Neural cell (in vitro differentiated cells): ENCODE measurements around the gene NSG1. TPM values are rescaled to one million over a fixed set of nuclear protein-coding genes. Genes with fewer than 3 reads are reported as not detected.

Experiments
- H2AFZ ChIP-seq: fragments of 200-600, 300-800 bp; sonication (generic), shearing (Covaris generic); 2 replicates; pipeline ENCODE4 v1.6.0; 2014; ENCODE audit warnings: low read depth, mild to moderate bottlenecking, antibody characterized with exemption, low read length, moderate library complexity
- H3F3A ChIP-seq: fragments of 200-600 bp; shearing (Covaris generic); 2 replicates; pipeline ENCODE4 v1.6.1; 2016; ENCODE audit warnings: mild to moderate bottlenecking, moderate library complexity, mixed read lengths, antibody characterized with exemption, low read length; ENCODE audit not compliant: insufficient read depth, poor library complexity, severe bottlenecking
- H3K27ac ChIP-seq: fragments of 200-600, 300-800 bp; sonication (generic), shearing (Covaris generic); 2 replicates; pipeline ENCODE4 v1.5.1; 2014; ENCODE audit warnings: mild to moderate bottlenecking, low read length, moderate library complexity
- H3K27me3 ChIP-seq: fragments of 300-800, 200-600 bp; sonication (generic), shearing (Covaris generic); 2 replicates; pipeline ENCODE4 v1.6.0; 2014; ENCODE audit warnings: mild to moderate bottlenecking, low read depth, low read length, moderate library complexity; ENCODE audit not compliant: insufficient read depth
- H3K36me3 ChIP-seq: fragments of 300-800, 200-600 bp; sonication (generic), shearing (Covaris generic); 2 replicates; pipeline ENCODE4 v1.5.1; 2014; ENCODE audit warnings: mild to moderate bottlenecking, antibody characterized with exemption, low read length, moderate library complexity; ENCODE audit not compliant: insufficient read depth
- H3K4me2 ChIP-seq: fragments of 300-800, 200-600 bp; sonication (generic), shearing (Covaris generic); 2 replicates; pipeline ENCODE4 v1.6.0; 2014; ENCODE audit warnings: mild to moderate bottlenecking, low read length
- H3K4me3 ChIP-seq: fragments of 300-800, 200-600 bp; sonication (generic), shearing (Covaris generic); 2 replicates; pipeline ENCODE4 v1.5.1; 2014; ENCODE audit warnings: mild to moderate bottlenecking, low read length, moderate library complexity
- H3K79me2 ChIP-seq: fragments of 200-600 bp; shearing (Covaris generic); replicated peaks from 2 replicates; pipeline ENCODE4 v1.6.0; 2014; ENCODE audit warnings: mild to moderate bottlenecking, low read length, moderate library complexity; ENCODE audit not compliant: insufficient read depth
- H3K9ac ChIP-seq: fragments of 300-800, 200-600 bp; sonication (generic), shearing (Covaris generic); 2 replicates; pipeline ENCODE4 v1.6.1; 2016; ENCODE audit warnings: mild to moderate bottlenecking, low read length, mixed read lengths
- H3K9me2 ChIP-seq: fragments of 200-600 bp; shearing (Covaris generic); 2 replicates; pipeline ENCODE4 v1.6.1; 2016; ENCODE audit warnings: mild to moderate bottlenecking, low read length, mixed read lengths; ENCODE audit not compliant: insufficient read depth
- H3K9me3 ChIP-seq: fragments of 200-600, 300-800 bp; sonication (generic), shearing (Covaris generic); 2 replicates; pipeline ENCODE4 v1.6.1; 2016; ENCODE audit warnings: mild to moderate bottlenecking, mixed run types, low read length, moderate library complexity, mixed read lengths
- H4K20me1 ChIP-seq: fragments of 200-600 bp; shearing (Covaris generic); 2 replicates; pipeline ENCODE4 v1.6.1; 2016; ENCODE audit warnings: mild to moderate bottlenecking, mixed run types; ENCODE audit not compliant: insufficient read depth
- CTCF ChIP-seq: fragments of 450-650 bp; IDR thresholded peaks from 2 replicates; pipeline ENCODE4 v1.5.1; 2014; ENCODE audit warnings: antibody characterized with exemption, mild to moderate bottlenecking, moderate library complexity; ENCODE audit not compliant: poor library complexity, severe bottlenecking
- EP300 ChIP-seq: fragments of 450-650 bp; conservative IDR thresholded peaks from 2 replicates; pipeline ENCODE4 v1.6.1; 2014; ENCODE audit warnings: antibody characterized with exemption, mild to moderate bottlenecking, moderate library complexity; ENCODE audit not compliant: poor library complexity, severe bottlenecking
- EZH2 ChIP-seq: fragments of 200-600, 300-800 bp; shearing (Covaris generic), sonication (generic); IDR thresholded peaks from 2 replicates; pipeline ENCODE4 v1.6.1; 2014; ENCODE audit warnings: antibody characterized with exemption, low read length, borderline replicate concordance, mild to moderate bottlenecking; ENCODE audit not compliant: insufficient read depth, poor library complexity, severe bottlenecking
- MXI1 ChIP-seq: fragments of 450-650 bp; conservative IDR thresholded peaks from 2 replicates; pipeline ENCODE4 v1.6.1; 2014; ENCODE audit warnings: antibody characterized with exemption, mild to moderate bottlenecking; ENCODE audit not compliant: poor library complexity, severe bottlenecking
- POLR2AphosphoS5 ChIP-seq: IDR thresholded peaks from 2 replicates; pipeline ENCODE4 v1.6.1; 2012
- RAD21 ChIP-seq: fragments of 450-650 bp; conservative IDR thresholded peaks from 2 replicates; pipeline ENCODE4 v1.6.1; 2014; ENCODE audit warnings: antibody characterized with exemption, mild to moderate bottlenecking, moderate library complexity
- REST ChIP-seq: IDR thresholded peaks from 2 replicates; pipeline ENCODE4 v1.6.1; 2012; ENCODE audit warnings: borderline replicate concordance
- SMC3 ChIP-seq: fragments of 450-650 bp; conservative IDR thresholded peaks from 2 replicates; pipeline ENCODE4 v1.6.1; 2014; ENCODE audit warnings: antibody characterized with exemption, mild to moderate bottlenecking, moderate library complexity; ENCODE audit not compliant: poor library complexity
- TAF1 ChIP-seq: IDR thresholded peaks from 2 replicates; pipeline ENCODE4 v1.6.1; 2012; ENCODE audit warnings: low read depth
- polyA plus RNA-seq: library from polyadenylated mRNA; depleted of rRNA; stranded (reverse); fragments of >200 nt; gene quantifications from 2 replicates; pipeline ENCODE4 v1.2.3, GENCODE V29; 2014

Gene NSG1
- polyA plus RNA-seq, 1 donor from 2014 or later: 921 TPM

DNA sequence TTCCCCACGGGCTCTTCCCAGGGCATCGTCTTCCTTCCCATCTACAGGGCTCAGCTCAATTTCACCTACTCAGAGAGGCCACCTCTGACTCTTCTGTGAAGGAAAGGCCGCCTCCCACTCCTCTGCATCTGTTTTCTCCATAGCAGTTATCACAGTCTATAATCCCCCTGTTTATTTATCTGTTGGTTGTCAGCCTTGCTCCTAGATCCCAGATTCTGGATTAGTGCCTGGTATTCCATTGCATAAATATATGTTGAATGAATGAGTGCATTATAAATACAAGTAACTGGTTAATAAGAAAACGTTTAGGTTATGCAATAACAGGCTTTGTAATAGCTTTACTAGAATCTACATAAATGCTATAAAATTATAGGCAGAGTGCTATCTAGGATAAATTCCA, 52.9 kb downstream of the NSG1 start:
- Histone ChIP-seq H4K20me1 (no peaks in the 10 kb centered on the region), H3F3A (no peaks in the 10 kb centered on the region), H3K79me2 (no peaks in the 10 kb centered on the region), H3K4me3 (no peak overlapping the region), H3K27ac (no peak overlapping the region), H3K4me2 (no peak overlapping the region), H3K9me2 (no peaks in the 10 kb centered on the region), H3K9ac (no peak overlapping the region), H2AFZ (no peak overlapping the region), H3K9me3 (no peaks in the 10 kb centered on the region), H3K27me3 (no peaks in the 10 kb centered on the region), H3K36me3 (peaks cover 7% of the 10 kb centered on the region)
- TF ChIP-seq EP300: no peak
- no peak for TF ChIP-seq EZH2
- TF ChIP-seq RAD21: no peak
- TF ChIP-seq REST: no peak

GRCh38 chr4:4440333-4441061, 53.6 kb downstream of the NSG1 start:
- no peaks in the 10 kb centered on the region for H4K20me1 ChIP-seq
- no peaks in the 10 kb centered on the region for H3K79me2 ChIP-seq
- H3F3A ChIP-seq: no peaks in the 10 kb centered on the region
- peaks cover 7% of the 10 kb centered on the region for H3K36me3 ChIP-seq
- H3K4me2 ChIP-seq: no peak overlapping the region
- no peaks in the 10 kb centered on the region for H3K9me3 ChIP-seq
- H3K9me2 ChIP-seq: no peaks in the 10 kb centered on the region
- no peak overlapping the region for H3K27ac ChIP-seq
- H3K4me3 ChIP-seq: no peak overlapping the region
- TF ChIP-seq TAF1 (no peak), MXI1 (no peak), RAD21 (no peak), POLR2AphosphoS5 (no peak), REST (no peak), EZH2 (no peak), CTCF (no peak), EP300 (no peak), SMC3 (no peak)
- no peak overlapping the region for H3K9ac ChIP-seq
- H2AFZ ChIP-seq: no peak overlapping the region
- no peaks in the 10 kb centered on the region for H3K27me3 ChIP-seq
